GM10847 (cell line): ENCODE data around the gene EML6.

Experiments
- POLR2A ChIP-seq: IDR thresholded peaks from 2 replicates; pipeline ENCODE4 v1.6.1; 2011; ENCODE audit not compliant: insufficient read length; ENCODE audit errors: extremely low read depth

EML6 gene

GRCh38 chr2:54975598-54976492, 252.4 kb downstream of the EML6 start:
- no peak for TF ChIP-seq POLR2A

DNA sequence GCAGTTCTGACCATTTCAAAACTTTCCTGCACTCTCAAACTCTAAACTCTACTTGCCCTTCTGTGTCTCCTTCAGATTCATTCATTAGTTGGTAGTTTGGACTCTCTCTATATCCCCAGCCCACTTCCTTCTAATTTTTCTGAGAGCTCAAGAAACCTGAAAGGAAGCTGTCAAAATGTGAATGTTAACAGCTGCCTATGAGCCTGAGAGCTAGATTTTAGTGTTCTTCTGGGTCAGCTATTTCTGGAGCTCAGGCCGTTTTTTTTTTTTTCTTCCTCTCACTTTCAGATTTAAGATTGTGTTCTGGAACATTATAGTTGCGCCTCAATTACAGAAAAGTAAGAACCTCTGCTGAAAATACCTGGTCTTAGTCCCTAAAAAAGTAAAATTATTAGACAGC, 253.7 kb downstream of the EML6 start:
- no peak for TF ChIP-seq POLR2A

DNA sequence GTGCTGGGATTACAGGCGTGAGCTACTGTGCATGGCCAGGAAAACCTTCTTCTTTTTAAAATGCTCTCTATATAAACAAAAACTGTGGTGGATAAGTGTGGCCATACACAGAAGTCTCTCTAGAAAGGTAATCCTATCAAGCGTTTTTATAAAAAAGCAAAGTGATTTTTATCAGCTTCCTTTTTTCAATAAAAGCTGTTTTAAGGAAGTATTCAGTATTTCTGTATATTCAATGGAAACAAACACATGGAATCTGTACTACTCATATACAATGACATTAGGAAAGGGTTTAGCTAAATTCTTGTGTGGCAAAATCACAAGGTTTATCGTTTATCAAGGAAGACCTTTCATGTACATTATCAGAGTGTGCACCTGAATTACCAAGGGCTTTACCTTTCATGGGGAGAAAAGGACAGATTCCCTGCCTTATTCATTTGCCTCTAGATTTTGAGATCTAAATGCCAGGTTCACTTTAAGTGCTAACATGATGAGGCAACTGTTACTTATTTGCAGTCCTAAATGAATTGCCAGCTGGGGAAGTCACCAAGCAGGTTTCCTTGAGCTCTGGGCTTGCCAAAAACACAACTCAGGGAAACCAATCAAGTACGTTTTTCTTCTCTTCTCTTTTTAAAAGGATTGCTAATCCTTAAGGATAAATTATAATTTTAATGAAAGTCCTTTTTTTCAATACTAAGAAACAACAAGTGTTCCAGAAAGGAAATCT, 256.0 kb downstream of the EML6 start:
- no peak for TF ChIP-seq POLR2A

GRCh38 chr2:54981385-54981784, 257.9 kb downstream of the EML6 start:
- TF ChIP-seq POLR2A: no peak

GRCh38 chr2:54983345-54984220, 260.1 kb downstream of the EML6 start:
- TF ChIP-seq POLR2A: no peak

DNA sequence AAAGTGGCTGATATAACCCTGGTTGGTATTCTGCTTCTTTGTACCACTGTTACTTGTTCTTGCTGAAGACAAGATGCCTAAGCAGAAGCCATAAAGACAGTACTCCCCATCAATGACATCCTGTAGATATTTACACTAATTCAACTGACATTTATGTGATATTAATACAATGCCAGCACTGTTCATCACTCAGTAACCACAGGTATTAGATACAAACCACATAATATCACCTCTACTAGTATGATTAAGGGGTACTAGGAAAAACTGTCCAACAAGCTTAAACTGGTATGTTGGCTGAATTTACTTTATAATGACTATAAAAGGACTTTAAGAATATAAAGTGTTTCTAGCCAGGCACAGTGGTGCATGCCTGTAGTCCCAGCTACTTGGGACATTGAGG, 261.0 kb downstream of the EML6 start:
- TF ChIP-seq POLR2A: no peak

GRCh38 chr2:54986264-54986663, 262.8 kb downstream of the EML6 start:
- TF ChIP-seq POLR2A: no peak

DNA sequence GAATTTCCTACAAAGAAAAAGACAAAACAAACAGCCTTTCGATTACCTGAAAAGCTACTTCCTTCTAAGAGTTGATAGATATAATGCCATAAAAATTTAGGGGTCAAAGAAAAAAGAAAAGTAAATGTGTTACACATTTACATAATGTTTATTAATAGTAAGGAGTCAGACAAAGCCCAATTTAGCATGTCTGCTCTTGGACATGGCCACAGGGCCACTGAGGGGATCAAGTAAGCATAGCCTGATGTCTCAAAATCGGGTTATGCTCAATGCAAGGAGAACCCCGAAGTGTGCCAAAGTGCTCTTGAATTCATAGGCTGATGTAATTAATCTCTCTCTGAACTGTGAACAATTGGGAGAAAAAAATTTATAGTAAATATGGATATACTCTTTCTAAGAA, 265.1 kb downstream of the EML6 start:
- TF ChIP-seq POLR2A: no peak

GRCh38 chr2:54995553-54995952, 272.1 kb downstream of the EML6 start:
- TF ChIP-seq POLR2A: no peak

DNA sequence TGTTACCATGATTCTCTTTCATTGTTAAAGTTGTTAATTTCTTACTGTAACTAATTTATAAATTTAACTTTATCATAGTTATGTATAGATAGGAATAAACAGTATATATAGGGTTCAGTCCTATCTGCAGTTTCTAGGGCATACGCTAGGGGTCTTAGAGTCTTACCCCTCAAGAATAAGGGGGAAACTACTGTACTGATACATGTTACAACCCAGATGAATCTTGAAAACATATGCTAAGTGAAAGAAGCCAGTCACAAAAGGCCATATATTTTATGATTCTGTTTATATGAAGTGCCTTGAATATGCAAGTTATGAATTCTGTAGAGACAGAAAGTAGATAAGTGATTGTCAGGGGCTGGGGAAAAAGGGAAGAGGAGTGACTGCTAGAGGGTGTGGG, 274.4 kb downstream of the EML6 start:
- TF ChIP-seq POLR2A: no peak

- no peak for TF ChIP-seq POLR2A
Observed at GRCh38 chr2:54999182-54999581, 275.7 kb downstream of the EML6 start.

DNA sequence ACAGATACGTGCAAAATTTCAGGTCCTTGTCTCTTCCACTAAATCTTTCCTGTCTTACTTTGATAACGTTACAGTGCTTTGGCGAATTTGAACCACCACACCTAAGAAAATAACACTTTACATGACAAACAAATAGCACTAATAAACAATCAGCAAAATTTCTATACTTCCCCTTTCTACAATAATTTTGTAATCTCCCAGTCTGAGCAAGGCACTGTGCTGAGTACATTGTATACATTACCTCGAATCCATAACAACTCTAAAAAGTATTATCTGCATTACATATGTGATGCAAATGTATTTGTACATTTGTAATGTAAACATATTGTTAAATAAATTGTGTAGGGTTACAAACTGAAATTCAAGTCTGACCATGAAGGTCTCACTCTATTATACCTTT, 276.9 kb downstream of the EML6 start:
- no peak for TF ChIP-seq POLR2A

GRCh38 chr2:55001716-55002115, 278.3 kb downstream of the EML6 start:
- no peak for TF ChIP-seq POLR2A

GRCh38 chr2:55003706-55004639, 280.5 kb downstream of the EML6 start:
- TF ChIP-seq POLR2A: no peak

DNA sequence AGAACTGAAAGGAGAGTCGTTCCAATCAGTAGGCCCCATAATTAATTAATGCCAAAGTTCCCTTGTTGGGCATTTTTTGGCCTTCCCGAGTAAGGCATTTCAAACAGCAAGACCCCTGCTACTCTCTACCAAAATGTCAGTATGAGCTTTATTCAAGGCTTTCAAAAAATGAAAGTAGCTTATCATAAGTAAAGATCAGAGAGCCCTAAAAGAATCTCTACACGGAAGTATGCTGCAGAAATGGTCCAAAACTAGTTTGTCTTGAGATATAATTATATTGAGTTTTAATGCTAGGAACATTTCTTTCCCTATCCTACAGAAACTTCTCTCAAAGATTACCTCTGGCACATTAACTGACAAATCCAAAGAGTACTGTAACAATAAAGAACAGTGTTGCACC, 282.8 kb downstream of the EML6 start:
- no peak for TF ChIP-seq POLR2A
